ENCODE data around the gene GPR87. TPM values are rescaled to one million over a fixed set of nuclear protein-coding genes. Genes with fewer than 3 reads are reported as not detected.
A peak's percentile ranks its signal among the peaks of the same experiment; 100 is the strongest.

GPR87 gene
- polyA plus RNA-seq, 3 donors = 0.15 TPM; not detected in 2

DNA sequence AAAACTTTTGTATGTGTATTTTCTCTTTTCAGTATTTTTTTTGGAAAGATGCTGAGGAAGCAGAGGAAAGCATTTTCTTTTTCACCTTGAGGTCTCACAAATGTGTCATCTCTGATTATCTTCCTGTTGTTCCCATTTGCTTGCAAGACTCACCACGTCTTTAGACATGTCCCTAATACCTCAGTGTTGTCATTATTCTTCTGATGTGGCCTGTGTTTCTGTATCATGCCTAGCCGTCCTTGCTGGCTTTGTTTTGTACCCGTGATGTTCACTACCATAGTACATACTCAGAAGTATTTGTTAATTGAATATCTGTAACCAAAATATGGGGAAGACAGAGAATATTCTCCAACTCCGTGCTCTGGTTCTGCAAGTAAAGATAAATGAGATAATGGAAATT is 33.2 kb downstream of the GPR87 start:
- H3K4me1 Mint-ChIP-seq = peaks cover 17% of the 10 kb centered on the region
- DNase-seq = no peak
- no peaks in the 10 kb centered on the region for H3K27me3 ChIP-seq (ENCODE audit: control insufficient read depth in 2 of 2, insufficient read depth in 2 of 2, low read length in 2 of 2)
- H4K20me1 ChIP-seq (ENCODE audit: insufficient read depth, low read length) = no peaks in the 10 kb centered on the region
- no peaks in the 10 kb centered on the region for H3K9me3 ChIP-seq (replicated peaks in 1 of 2; ENCODE audit: control insufficient read depth in 1 of 2, insufficient read depth in 1 of 2, low read length in 2 of 2)
- H3K4me3 Mint-ChIP-seq = no peak overlapping the region
- intact Hi-C loops (cut with micrococcal nuclease) = loop anchor here (2.0 to 5.0 kb wide), 3 partner anchors 55 to 116 kb away; no protein-coding TSS in a partner anchor
- no peaks in the 10 kb centered on the region for H3K36me3 ChIP-seq (replicated peaks in 1 of 2; ENCODE audit: control insufficient read depth in 1 of 2, insufficient read depth in 2 of 2, low read length in 2 of 2)
- no peak overlapping the region for H3K27ac ChIP-seq (ENCODE audit: low read depth in 1 of 2, low read length in 2 of 2)
- no peak overlapping the region for H3K9ac ChIP-seq (ENCODE audit: insufficient read depth, low read length, poor library complexity, severe bottlenecking)
- no peaks in the 10 kb centered on the region for H3K79me2 ChIP-seq (ENCODE audit: insufficient read depth, low read length)
- no peak overlapping the region for H3K27ac Mint-ChIP-seq
- H3K4me1 ChIP-seq (ENCODE audit: control insufficient read depth in 1 of 2, insufficient read depth in 2 of 2, low read length in 2 of 2) = peaks cover 19 to 20% of the 10 kb centered on the region in 2 donors
- WGBS (ENCODE audit: insufficient coverage) = no CpG with 5 or more reads among the region's 4 CpGs
- H3K36me3 Mint-ChIP-seq = no peaks in the 10 kb centered on the region
- no peak overlapping the region for H3K4me3 ChIP-seq (replicated peaks in 1 of 3; ENCODE audit: low read depth in 2 of 3, low read length in 3 of 3)
- H2AFZ ChIP-seq (ENCODE audit: insufficient read depth, low read depth, low read length, poor library complexity, severe bottlenecking) = no peak overlapping the region
- TF ChIP-seq, protein P1, sequence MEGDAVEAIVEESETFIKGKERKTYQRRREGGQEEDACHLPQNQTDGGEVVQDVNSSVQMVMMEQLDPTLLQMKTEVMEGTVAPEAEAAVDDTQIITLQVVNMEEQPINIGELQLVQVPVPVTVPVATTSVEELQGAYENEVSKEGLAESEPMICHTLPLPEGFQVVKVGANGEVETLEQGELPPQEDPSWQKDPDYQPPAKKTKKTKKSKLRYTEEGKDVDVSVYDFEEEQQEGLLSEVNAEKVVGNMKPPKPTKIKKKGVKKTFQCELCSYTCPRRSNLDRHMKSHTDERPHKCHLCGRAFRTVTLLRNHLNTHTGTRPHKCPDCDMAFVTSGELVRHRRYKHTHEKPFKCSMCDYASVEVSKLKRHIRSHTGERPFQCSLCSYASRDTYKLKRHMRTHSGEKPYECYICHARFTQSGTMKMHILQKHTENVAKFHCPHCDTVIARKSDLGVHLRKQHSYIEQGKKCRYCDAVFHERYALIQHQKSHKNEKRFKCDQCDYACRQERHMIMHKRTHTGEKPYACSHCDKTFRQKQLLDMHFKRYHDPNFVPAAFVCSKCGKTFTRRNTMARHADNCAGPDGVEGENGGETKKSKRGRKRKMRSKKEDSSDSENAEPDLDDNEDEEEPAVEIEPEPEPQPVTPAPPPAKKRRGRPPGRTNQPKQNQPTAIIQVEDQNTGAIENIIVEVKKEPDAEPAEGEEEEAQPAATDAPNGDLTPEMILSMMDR (IDR thresholded peaks at IDR 0.05) = no peak
- peaks cover 0 to 4% (median 0%) of the 10 kb centered on the region in 7 donors for H3K9me3 Mint-ChIP-seq
- peaks cover 0 to 2% (median 0%) of the 10 kb centered on the region in 3 donors for H3K27me3 Mint-ChIP-seq (ENCODE audit: low read depth in 3 of 3)
- no peak overlapping the region for H3K4me2 ChIP-seq (replicated peaks; ENCODE audit: extremely low read depth, low read length, poor library complexity, severe bottlenecking)

DNA sequence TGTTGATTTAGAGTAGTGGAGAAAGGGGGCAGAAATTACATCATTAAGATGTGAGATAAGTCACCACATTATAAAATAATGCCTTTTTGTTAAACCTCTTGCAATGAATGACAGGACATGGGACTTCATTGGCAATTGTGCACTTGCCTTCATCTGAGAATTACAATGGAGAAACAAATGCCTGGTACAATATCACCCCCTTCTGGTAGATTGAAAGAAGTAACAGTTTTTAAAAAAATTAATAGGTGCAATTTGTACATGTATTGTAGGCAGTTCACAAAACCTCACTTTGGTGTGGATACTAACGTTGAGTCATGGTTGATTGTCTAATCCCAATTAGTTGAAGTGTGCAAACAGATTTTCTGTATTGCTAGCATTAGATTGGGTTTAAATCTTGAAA is 33.7 kb downstream of the GPR87 start:
- Mint-ChIP-seq H3K9me3 (peaks cover 0 to 4% (median 0%) of the 10 kb centered on the region in 7 donors), H3K4me3 (no peak overlapping the region), H3K4me1 (peaks cover 22% of the 10 kb centered on the region), H3K36me3 (no peaks in the 10 kb centered on the region), H3K27me3 (ENCODE audit: low read depth in 3 of 3) (peaks cover 0 to 2% (median 0%) of the 10 kb centered on the region in 3 donors), H3K27ac (no peak overlapping the region)
- Histone ChIP-seq H3K79me2 (ENCODE audit: insufficient read depth, low read length) (no peaks in the 10 kb centered on the region), H3K36me3 (replicated peaks in 1 of 2; ENCODE audit: control insufficient read depth in 1 of 2, insufficient read depth in 2 of 2, low read length in 2 of 2) (no peaks in the 10 kb centered on the region), H3K4me1 (ENCODE audit: control insufficient read depth in 1 of 2, insufficient read depth in 2 of 2, low read length in 2 of 2) (peaks cover 24 to 25% of the 10 kb centered on the region in 2 donors), H2AFZ (ENCODE audit: insufficient read depth, low read depth, low read length, poor library complexity, severe bottlenecking) (no peak overlapping the region), H3K9ac (ENCODE audit: insufficient read depth, low read length, poor library complexity, severe bottlenecking) (no peak overlapping the region), H3K4me3 (replicated peaks in 1 of 3; ENCODE audit: low read depth in 2 of 3, low read length in 3 of 3) (no peak overlapping the region), H3K4me2 (replicated peaks; ENCODE audit: extremely low read depth, low read length, poor library complexity, severe bottlenecking) (no peak overlapping the region), H4K20me1 (ENCODE audit: insufficient read depth, low read length) (no peaks in the 10 kb centered on the region), H3K9me3 (replicated peaks in 1 of 2; ENCODE audit: control insufficient read depth in 1 of 2, insufficient read depth in 1 of 2, low read length in 2 of 2) (no peaks in the 10 kb centered on the region), H3K27me3 (ENCODE audit: control insufficient read depth in 2 of 2, insufficient read depth in 2 of 2, low read length in 2 of 2) (no peaks in the 10 kb centered on the region), H3K27ac (ENCODE audit: low read depth in 1 of 2, low read length in 2 of 2) (no peak overlapping the region)
- peak; percentile 44 to 68 (median 62) for DNase-seq
- TF ChIP-seq, protein P1 (IDR thresholded peaks at IDR 0.05) = peak; percentile 77
- WGBS (ENCODE audit: insufficient coverage) = 0% methylated on average over 1 of the region's 1 CpG
- intact Hi-C loops (cut with micrococcal nuclease) = loop anchor here (2.0 to 5.0 kb wide), 3 partner anchors 54 to 116 kb away; no protein-coding TSS in a partner anchor
